Keratinocyte (primary cell): ENCODE data around the gene THBD. TPM values are rescaled to one million over a fixed set of nuclear protein-coding genes. Genes with fewer than 3 reads are reported as not detected.

ENCODE experiments used
- DNase-seq: peaks from one replicate; pipeline ENCODE4 v3.0.0-alpha.2; 2011; ENCODE audit warnings: low read depth, missing footprints, low spot score
- FAIRE-seq: peaks from 2 replicates; lab custom pipeline; 2011; peaks lifted over from hg19 to GRCh38; lab: Jason Lieb, UNC
- H2AFZ ChIP-seq: 2 replicates; pipeline ENCODE4 v1.6.0; 2012; ENCODE audit warnings: low read length, control low read depth, inconsistent platforms; ENCODE audit not compliant: control insufficient read depth
- H3K27ac ChIP-seq: 2 replicates; pipeline ENCODE4 v1.5.1; 2011; ENCODE audit warnings: low read length; ENCODE audit not compliant: control insufficient read depth, insufficient read depth
- H3K27me3 ChIP-seq: 3 replicates; pipeline ENCODE4 v1.6.0; 2011; ENCODE audit warnings: low read length; ENCODE audit not compliant: control insufficient read depth, insufficient read depth; ENCODE audit errors: extremely low read depth
- H3K36me3 ChIP-seq, 2 experiments: 2 replicates in 1 of 2; 3 replicates in 1 of 2; pipeline ENCODE4 v1.5.1; 2011; ENCODE audit warnings: low read length in 2 of 2, mild to moderate bottlenecking in 1 of 2; ENCODE audit not compliant: control insufficient read depth in 2 of 2, insufficient read depth in 2 of 2; ENCODE audit errors: extremely low read depth in 1 of 2
- H3K4me1 ChIP-seq: 3 replicates; pipeline ENCODE4 v1.5.1; 2011; ENCODE audit warnings: low read length; ENCODE audit not compliant: control insufficient read depth, insufficient read depth; ENCODE audit errors: extremely low read depth
- H3K4me2 ChIP-seq: 3 replicates; pipeline ENCODE4 v1.6.0; 2011; ENCODE audit warnings: low read depth, low read length; ENCODE audit not compliant: control insufficient read depth, insufficient read depth; ENCODE audit errors: extremely low read depth
- H3K4me3 ChIP-seq, 3 experiments: fragments of 200-600 bp in 1 of 3; sonication (generic) in 1 of 3; 2 replicates in 2 of 3; 3 replicates in 1 of 3; pipeline ENCODE4 v1.5.1; 2011 to 2016; ENCODE audit warnings: low read length in 3 of 3, mild to moderate bottlenecking in 3 of 3, control low read depth in 2 of 3, inconsistent platforms in 1 of 3, low read depth in 1 of 3, mixed read lengths in 1 of 3, mixed run types in 1 of 3, moderate library complexity in 1 of 3; ENCODE audit not compliant: control insufficient read depth in 2 of 3, insufficient read depth in 2 of 3; ENCODE audit errors: extremely low read depth in 1 of 3
- H3K79me2 ChIP-seq: 2 replicates; pipeline ENCODE4 v1.6.0; 2012; ENCODE audit warnings: low read length; ENCODE audit not compliant: control insufficient read depth, insufficient read depth
- H3K9ac ChIP-seq: 3 replicates; pipeline ENCODE4 v1.6.0; 2011; ENCODE audit warnings: low read length; ENCODE audit not compliant: control insufficient read depth, insufficient read depth; ENCODE audit errors: extremely low read depth
- H3K9me1 ChIP-seq: 3 replicates; pipeline ENCODE4 v1.6.0; 2011; ENCODE audit warnings: low read length; ENCODE audit not compliant: control insufficient read depth, insufficient read depth; ENCODE audit errors: extremely low read depth
- H3K9me3 ChIP-seq: 2 replicates; pipeline ENCODE4 v1.5.1; 2012; ENCODE audit warnings: low read depth, low read length; ENCODE audit not compliant: control insufficient read depth
- H4K20me1 ChIP-seq: 3 replicates; pipeline ENCODE4 v1.6.0; 2011; ENCODE audit warnings: low read length; ENCODE audit not compliant: control insufficient read depth, insufficient read depth; ENCODE audit errors: extremely low read depth
- EZH2 ChIP-seq: IDR thresholded peaks from one replicate; pipeline ENCODE4 v1.6.1; 2012; ENCODE audit warnings: inconsistent platforms, mild to moderate bottlenecking, low read length, moderate library complexity
- dilution Hi-C: fragments of 300-500 bp; cut with MboI; formaldehyde crosslinking; loops from one replicate; pipeline ENCODE4 v1.7.0; 2020; ENCODE audit warnings: low sequenced_read_pairs; ENCODE audit not compliant: extremely low pct_ligation_motif_present
- polyA plus RNA-seq, 5 experiments: library from polyadenylated mRNA; depleted of rRNA in 3 of 5; stranded (reverse) in 3 of 5; stranded (forward) in 1 of 5; unstranded in 1 of 5; fragments of >200 nt; gene quantifications; 1 replicate in 1 of 5; 2 replicates in 3 of 5; 3 replicates in 1 of 5; pipeline versions ENCODE4 v1.2.1 to v1.2.3, GENCODE V29; 2011 to 2012; ENCODE audit warnings: missing spikeins in 2 of 5, low read depth in 1 of 5, low replicate concordance in 1 of 5
- TF ChIP-seq, protein P1 (sequence below), 3 experiments: IDR thresholded peaks in 1 of 3; conservative IDR thresholded peaks in 1 of 3; optimal IDR thresholded peaks in 1 of 3; 2 replicates in 2 of 3; 3 replicates in 1 of 3; pipeline versions ENCODE3 to v1.5.1; 2011; ENCODE audit warnings: low read length in 3 of 3, mild to moderate bottlenecking in 3 of 3, moderate library complexity in 2 of 3, control low read depth in 1 of 3, inconsistent platforms in 1 of 3; ENCODE audit not compliant: insufficient read depth in 2 of 3; ENCODE audit errors: extremely low read depth in 1 of 3

THBD gene
- polyA plus RNA-seq, 1 donor (not counting 4 experiments of a cell fraction or from before 2014, with no cell fraction given) = 4.7 TPM

DNA sequence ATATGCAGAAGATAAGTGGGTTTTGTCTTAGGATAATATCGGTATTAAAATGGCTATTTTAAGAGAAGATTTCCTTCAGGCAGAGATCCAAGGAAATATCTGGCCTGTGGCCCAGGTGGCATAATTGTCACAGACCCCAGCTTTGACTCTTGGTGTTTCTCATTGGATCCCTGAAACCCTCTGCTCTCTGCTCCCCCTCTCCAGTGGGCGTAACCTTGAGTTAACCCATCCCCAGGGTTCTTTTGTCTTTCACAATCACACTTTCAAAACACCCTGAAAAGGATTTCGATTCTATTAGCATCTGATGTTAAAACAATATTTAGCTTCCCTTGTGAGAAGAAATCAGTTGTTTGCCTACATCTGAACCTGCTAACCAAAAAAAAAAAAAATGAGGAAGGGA, 7.2 kb downstream of the THBD start:
- Histone ChIP-seq H2AFZ (no peak overlapping the region), H3K4me2 (no peak overlapping the region), H4K20me1 (no peaks in the 10 kb centered on the region), H3K9ac (no peak overlapping the region), H3K36me3 (no peaks in the 10 kb centered on the region), H3K4me1 (peaks cover 15% of the 10 kb centered on the region), H3K9me1 (no peaks in the 10 kb centered on the region), H3K27ac (no peak overlapping the region), H3K27me3 (peaks cover 16% of the 10 kb centered on the region), H3K4me3 (no peak overlapping the region), H3K79me2 (no peaks in the 10 kb centered on the region), H3K9me3 (no peaks in the 10 kb centered on the region)
- DNase-seq (no peak), FAIRE-seq (no peak)
- dilution Hi-C loops = loop anchor here (25.0 kb wide), 1 partner anchor 145 kb away; no protein-coding TSS in a partner anchor
- TF ChIP-seq, protein P1, sequence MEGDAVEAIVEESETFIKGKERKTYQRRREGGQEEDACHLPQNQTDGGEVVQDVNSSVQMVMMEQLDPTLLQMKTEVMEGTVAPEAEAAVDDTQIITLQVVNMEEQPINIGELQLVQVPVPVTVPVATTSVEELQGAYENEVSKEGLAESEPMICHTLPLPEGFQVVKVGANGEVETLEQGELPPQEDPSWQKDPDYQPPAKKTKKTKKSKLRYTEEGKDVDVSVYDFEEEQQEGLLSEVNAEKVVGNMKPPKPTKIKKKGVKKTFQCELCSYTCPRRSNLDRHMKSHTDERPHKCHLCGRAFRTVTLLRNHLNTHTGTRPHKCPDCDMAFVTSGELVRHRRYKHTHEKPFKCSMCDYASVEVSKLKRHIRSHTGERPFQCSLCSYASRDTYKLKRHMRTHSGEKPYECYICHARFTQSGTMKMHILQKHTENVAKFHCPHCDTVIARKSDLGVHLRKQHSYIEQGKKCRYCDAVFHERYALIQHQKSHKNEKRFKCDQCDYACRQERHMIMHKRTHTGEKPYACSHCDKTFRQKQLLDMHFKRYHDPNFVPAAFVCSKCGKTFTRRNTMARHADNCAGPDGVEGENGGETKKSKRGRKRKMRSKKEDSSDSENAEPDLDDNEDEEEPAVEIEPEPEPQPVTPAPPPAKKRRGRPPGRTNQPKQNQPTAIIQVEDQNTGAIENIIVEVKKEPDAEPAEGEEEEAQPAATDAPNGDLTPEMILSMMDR (optimal IDR thresholded peaks at IDR 0.05 in 1 of 3, IDR thresholded peaks at IDR 0.05 in 1 of 3, conservative IDR thresholded peaks at IDR 0.05 in 1 of 3; ENCODE audit: extremely low read depth in 1 of 3, insufficient read depth in 2 of 3, low read length in 3 of 3) = no peak
- no peak for TF ChIP-seq EZH2

DNA sequence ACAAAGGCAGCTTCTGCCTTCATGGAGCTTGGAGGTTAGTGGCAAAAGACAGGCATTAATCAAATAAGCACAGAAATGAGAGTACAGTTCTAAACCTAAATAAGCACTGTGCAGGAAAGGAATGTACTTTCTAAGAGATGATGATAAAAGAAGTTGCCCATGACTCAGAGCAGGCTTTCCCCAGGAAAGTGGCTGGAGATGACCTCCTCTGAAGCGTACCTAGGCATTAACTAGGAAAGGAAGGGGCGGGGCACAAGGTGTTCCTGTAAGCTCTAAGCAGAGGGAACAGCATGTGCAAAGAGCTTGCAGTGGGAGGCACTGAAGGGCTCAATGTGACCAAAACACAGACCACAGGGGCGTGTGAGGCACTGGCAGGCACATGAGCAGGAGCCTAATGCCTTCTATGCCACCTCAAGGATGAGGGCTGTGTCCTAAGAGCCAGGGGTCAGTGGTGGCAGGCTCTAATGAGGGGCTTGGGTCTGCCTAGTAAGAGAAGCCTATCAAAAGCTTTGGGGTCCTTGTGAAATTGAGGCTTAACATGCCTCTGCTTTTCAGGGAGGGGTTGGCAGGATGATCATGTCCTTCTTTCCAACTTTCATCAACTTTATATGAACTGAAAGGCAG, 9.5 kb downstream of the THBD start:
- dilution Hi-C loops = loop anchor here (25.0 kb wide), 1 partner anchor 147 kb away; no protein-coding TSS in a partner anchor
- Histone ChIP-seq H3K9me3 (no peaks in the 10 kb centered on the region), H3K36me3 (no peaks in the 10 kb centered on the region), H4K20me1 (no peaks in the 10 kb centered on the region), H2AFZ (no peak overlapping the region), H3K79me2 (no peaks in the 10 kb centered on the region), H3K4me3 (no peak overlapping the region), H3K27me3 (peaks cover 33% of the 10 kb centered on the region), H3K9ac (no peak overlapping the region), H3K4me2 (no peak overlapping the region), H3K27ac (no peak overlapping the region), H3K9me1 (no peaks in the 10 kb centered on the region), H3K4me1 (peaks cover 4% of the 10 kb centered on the region)
- FAIRE-seq (peak; percentile 46), DNase-seq (no peak)
- TF ChIP-seq, protein P1 (optimal IDR thresholded peaks at IDR 0.05 in 1 of 3, IDR thresholded peaks at IDR 0.05 in 1 of 3, conservative IDR thresholded peaks at IDR 0.05 in 1 of 3; ENCODE audit: extremely low read depth in 1 of 3, insufficient read depth in 2 of 3, low read length in 3 of 3) = no peak
- TF ChIP-seq EZH2 = no peak
